GM23248 (cell line): ENCODE data around the gene CADM1. TPM values are rescaled to one million over a fixed set of nuclear protein-coding genes. Genes with fewer than 3 reads are reported as not detected.

Source experiments
- DNase-seq: peaks from one replicate; pipeline ENCODE4 v3.0.0-alpha.2; 2015
- H2AFZ ChIP-seq: fragments of 200-600 bp; sonication (generic); 2 replicates; pipeline ENCODE4 v1.6.1; 2016; ENCODE audit warnings: antibody characterized with exemption
- H3F3A ChIP-seq: fragments of 200-600 bp; sonication (generic); 2 replicates; pipeline ENCODE4 v1.6.1; 2016; ENCODE audit warnings: mild to moderate bottlenecking, antibody characterized with exemption, mixed run types; ENCODE audit not compliant: insufficient read depth
- H3K27ac ChIP-seq: fragments of 200-600 bp; sonication (generic); 2 replicates; pipeline ENCODE4 v1.5.1; 2016; ENCODE audit warnings: mild to moderate bottlenecking
- H3K27me3 ChIP-seq: fragments of 200-600 bp; sonication (generic); replicated peaks from 2 replicates; pipeline ENCODE4 v1.6.1; 2016; ENCODE audit warnings: mild to moderate bottlenecking; ENCODE audit not compliant: insufficient read depth
- H3K36me3 ChIP-seq: fragments of 200-600 bp; sonication (generic); 2 replicates; pipeline ENCODE4 v1.6.1; 2016; ENCODE audit warnings: low read depth, mild to moderate bottlenecking
- H3K4me1 ChIP-seq: fragments of 200-600 bp; sonication (generic); 2 replicates; pipeline ENCODE4 v1.6.1; 2016; ENCODE audit warnings: mild to moderate bottlenecking; ENCODE audit not compliant: insufficient read depth
- H3K4me2 ChIP-seq: fragments of 200-600 bp; sonication (generic); one replicate; pipeline ENCODE4 v1.6.1; 2016; ENCODE audit warnings: mild to moderate bottlenecking; ENCODE audit not compliant: unreplicated experiment
- H3K4me3 ChIP-seq: fragments of 200-600 bp; sonication (generic); 2 replicates; pipeline ENCODE4 v1.5.1; 2016; ENCODE audit warnings: mild to moderate bottlenecking
- H3K79me2 ChIP-seq: fragments of 200-600 bp; sonication (generic); 2 replicates; pipeline ENCODE4 v1.6.1; 2016; ENCODE audit warnings: mild to moderate bottlenecking; ENCODE audit not compliant: insufficient read depth
- H3K9ac ChIP-seq: fragments of 200-600 bp; sonication (generic); 2 replicates; pipeline ENCODE4 v1.6.1; 2016; ENCODE audit warnings: mild to moderate bottlenecking
- H3K9me2 ChIP-seq: fragments of 200-600 bp; sonication (generic); 2 replicates; pipeline ENCODE4 v1.6.1; 2016; ENCODE audit warnings: mixed run types, mild to moderate bottlenecking, moderate library complexity; ENCODE audit not compliant: insufficient read depth
- H3K9me3 ChIP-seq: fragments of 200-600 bp; sonication (generic); one replicate; pipeline ENCODE4 v1.6.1; 2017; ENCODE audit warnings: low read depth
- H4K20me1 ChIP-seq: fragments of 200-600 bp; sonication (generic); 2 replicates; pipeline ENCODE4 v1.6.0; 2016; ENCODE audit not compliant: insufficient read depth
- EZH2 ChIP-seq: fragments of 200-600 bp; sonication (generic); IDR thresholded peaks from 2 replicates; pipeline ENCODE4 v1.6.1; 2018; ENCODE audit warnings: antibody characterized with exemption, mild to moderate bottlenecking; ENCODE audit not compliant: insufficient read depth, poor library complexity, severe bottlenecking
- EZH2phosphoT487 ChIP-seq: fragments of 200-600 bp; sonication (generic); IDR thresholded peaks from 2 replicates; pipeline ENCODE4 v1.6.1; 2018; ENCODE audit warnings: antibody characterized with exemption, moderate library complexity, mild to moderate bottlenecking, low read depth; ENCODE audit not compliant: insufficient read depth
- WGBS, 2 experiments: methylation state at CpG; one replicate each; pipeline ENCODE4 v1.1.6; 2015 to 2017; ENCODE audit warnings: low lambda C conversion rate in 2 of 2, low coverage in 1 of 2; ENCODE audit errors: missing lambda C conversion rate in 2 of 2; 5-methylcytosine and 5-hydroxymethylcytosine counted together
- in situ Hi-C: fragments of 300-500 bp; cut with MboI; formaldehyde crosslinking; loops from 2 replicates; pipeline ENCODE4 v1.15.0; 2020
- polyA plus RNA-seq: library from polyadenylated mRNA; unstranded; fragments of >200 nt; fragmentation: Nextera tagmentation; extraction: Ambion mirVana; gene quantifications from 2 replicates; pipeline ENCODE4 v1.2.1, GENCODE V29; 2016
- total RNA-seq: library from RNA; depleted of rRNA; stranded (reverse); fragments of >200 nt; shearing (Covaris generic); gene quantifications from 2 replicates; pipeline ENCODE4 v1.2.3, GENCODE V29; 2014

Gene CADM1
- total and polyA plus RNA-seq, 2 experiments from 2014 or later: 0.83 to 1.4 TPM

DNA sequence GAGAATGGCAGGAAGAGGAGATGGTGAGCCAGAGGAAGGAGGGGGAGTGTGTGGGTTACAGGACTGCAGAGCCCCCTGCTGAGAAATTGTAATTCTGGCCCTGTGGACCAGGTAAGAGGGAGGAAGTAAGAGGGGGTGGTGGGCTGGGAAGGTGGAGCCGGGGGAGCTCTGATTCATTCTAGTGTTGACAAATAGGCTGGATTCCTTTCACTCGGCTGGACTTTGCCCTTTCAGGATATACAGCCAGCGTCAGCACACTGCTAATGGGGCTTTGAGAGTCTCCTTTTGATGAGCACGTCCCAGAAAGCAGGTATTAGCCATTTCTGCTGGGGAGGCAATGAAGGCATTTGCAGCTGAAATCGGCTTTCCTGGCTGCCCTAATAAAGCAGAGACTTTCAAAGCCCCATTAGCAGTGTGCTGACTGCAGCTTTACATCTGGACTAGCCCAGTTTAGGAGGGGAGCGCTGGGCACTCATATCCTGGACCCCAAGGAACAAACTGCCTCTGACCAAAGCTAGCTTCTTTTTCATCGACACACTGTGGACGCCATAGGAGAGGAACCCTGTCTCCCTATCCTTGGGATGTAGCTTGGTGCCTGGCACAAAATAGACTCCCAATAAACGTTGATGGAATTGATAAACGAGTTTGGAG, 44.8 kb upstream of the CADM1 start:
- no peaks in the 10 kb centered on the region for H4K20me1 ChIP-seq
- in situ Hi-C loops: no loop called here
- no peak overlapping the region for H2AFZ ChIP-seq
- H3K4me2 ChIP-seq: no peak overlapping the region
- H3K9me2 ChIP-seq: no peaks in the 10 kb centered on the region
- no peak overlapping the region for H3K9ac ChIP-seq
- H3K9me3 ChIP-seq: no peaks in the 10 kb centered on the region
- H3K4me3 ChIP-seq: no peak overlapping the region
- no peak for DNase-seq
- H3K36me3 ChIP-seq: no peaks in the 10 kb centered on the region
- H3K27me3 ChIP-seq: no peaks in the 10 kb centered on the region
- H3K79me2 ChIP-seq: no peaks in the 10 kb centered on the region
- WGBS, 2 experiments: 15 to 21% methylated on average over 10 of the region's 10 CpGs
- H3F3A ChIP-seq: no peaks in the 10 kb centered on the region
- H3K27ac ChIP-seq: no peak overlapping the region
- H3K4me1 ChIP-seq: no peaks in the 10 kb centered on the region
- no peak for TF ChIP-seq EZH2
- no peak for TF ChIP-seq EZH2phosphoT487

GRCh38 chr11:115545581-115546210, 41.5 kb upstream of the CADM1 start:
- DNase-seq: no peak
- Histone ChIP-seq H3K36me3 (no peaks in the 10 kb centered on the region), H3K27ac (no peak overlapping the region), H3K9me3 (no peaks in the 10 kb centered on the region), H3K27me3 (no peaks in the 10 kb centered on the region), H3K9me2 (no peaks in the 10 kb centered on the region), H2AFZ (no peak overlapping the region), H3K79me2 (no peaks in the 10 kb centered on the region), H3K4me1 (no peaks in the 10 kb centered on the region), H3K4me3 (no peak overlapping the region), H3K9ac (no peak overlapping the region), H3K4me2 (no peak overlapping the region), H4K20me1 (no peaks in the 10 kb centered on the region), H3F3A (no peaks in the 10 kb centered on the region)
- no peak for TF ChIP-seq EZH2phosphoT487
- TF ChIP-seq EZH2: no peak
- in situ Hi-C loops: no loop called here
- 5 to 11% methylated on average over 2 of the region's 2 CpGs for WGBS, 2 experiments

DNA sequence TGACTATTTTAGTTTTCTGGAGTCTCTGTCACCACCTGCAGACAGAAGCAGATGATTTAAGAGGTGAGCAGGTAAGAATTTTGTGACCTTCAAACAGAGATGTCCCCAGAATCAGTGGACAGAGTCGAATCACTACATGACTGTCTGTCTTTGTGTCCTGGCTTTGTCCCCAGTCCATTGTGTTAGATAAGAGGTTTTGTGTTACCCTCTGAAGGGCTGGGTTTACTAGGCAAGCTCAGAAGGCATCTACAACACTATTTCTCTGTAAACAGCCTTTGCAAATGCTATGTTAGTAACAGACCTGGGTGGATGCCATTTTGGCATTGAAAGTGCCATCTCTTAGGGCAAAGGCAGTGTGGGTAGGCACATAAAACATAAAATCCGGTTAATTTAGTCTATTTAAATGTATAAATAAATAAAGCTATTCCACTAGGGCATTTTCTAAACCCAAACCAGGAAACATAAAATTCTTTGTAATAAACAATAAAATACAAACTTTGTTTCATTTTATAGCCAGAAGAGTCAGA, 40.3 kb upstream of the CADM1 start:
- in situ Hi-C loops: no loop called here
- Histone ChIP-seq H3F3A (no peaks in the 10 kb centered on the region), H3K9me3 (no peaks in the 10 kb centered on the region), H3K9me2 (no peaks in the 10 kb centered on the region), H3K4me2 (no peak overlapping the region), H3K27me3 (no peaks in the 10 kb centered on the region), H3K79me2 (no peaks in the 10 kb centered on the region), H2AFZ (no peak overlapping the region), H3K36me3 (no peaks in the 10 kb centered on the region), H3K4me1 (no peaks in the 10 kb centered on the region), H3K4me3 (no peak overlapping the region), H3K9ac (no peak overlapping the region), H4K20me1 (no peaks in the 10 kb centered on the region), H3K27ac (no peak overlapping the region)
- WGBS, 2 experiments: 5 to 14% methylated on average over 2 of the region's 2 CpGs
- no peak for DNase-seq
- TF ChIP-seq EZH2phosphoT487 (no peak), EZH2 (no peak)

GRCh38 chr11:115541518-115541917, 37.3 kb upstream of the CADM1 start:
- H3K4me2 ChIP-seq: no peak overlapping the region
- H3K9me3 ChIP-seq: no peaks in the 10 kb centered on the region
- 49 to 50% methylated on average over 8 of the region's 8 CpGs for WGBS, 2 experiments
- no peak overlapping the region for H3K27ac ChIP-seq
- no peak for DNase-seq
- H4K20me1 ChIP-seq: no peaks in the 10 kb centered on the region
- H2AFZ ChIP-seq: no peak overlapping the region
- no peaks in the 10 kb centered on the region for H3K36me3 ChIP-seq
- no peaks in the 10 kb centered on the region for H3K27me3 ChIP-seq
- in situ Hi-C loops: no loop called here
- no peaks in the 10 kb centered on the region for H3K4me1 ChIP-seq
- no peaks in the 10 kb centered on the region for H3F3A ChIP-seq
- H3K9me2 ChIP-seq: no peaks in the 10 kb centered on the region
- no peak for TF ChIP-seq EZH2
- no peak for TF ChIP-seq EZH2phosphoT487
- H3K4me3 ChIP-seq: no peak overlapping the region
- no peak overlapping the region for H3K9ac ChIP-seq
- H3K79me2 ChIP-seq: no peaks in the 10 kb centered on the region
